Memory B cell (primary cell): ENCODE data around the gene ZNF770.
"Not testable (repeated sequence)": the region's sequence is repeated elsewhere in the genome, so short reads cannot be mapped to it uniquely, and the experiment has no call there.

ENCODE experiments used
- ATAC-seq: fragments of 150-1000 bp; cut with Tn5 transposase; 2 replicates; pipeline ENCODE4 v1.10.0; 2021; ENCODE audit warnings: low read depth, mild to moderate bottlenecking, moderate library complexity
- DNase-seq, 2 donors: peaks; one replicate each; pipeline ENCODE4 v3.0.0; 2022; ENCODE audit warnings: low spot score in 2 of 2
- H3K27ac Mint-ChIP-seq: one replicate; pipeline ENCODE4 v1.8.0; 2022; ENCODE audit warnings: mild to moderate bottlenecking, moderate library complexity, mixed read lengths
- H3K27me3 Mint-ChIP-seq: one replicate; pipeline ENCODE4 v1.8.0; 2022; ENCODE audit warnings: mixed read lengths
- H3K36me3 Mint-ChIP-seq: one replicate; pipeline ENCODE4 v1.8.0; 2022; ENCODE audit warnings: mild to moderate bottlenecking, mixed read lengths
- H3K4me1 Mint-ChIP-seq: one replicate; pipeline ENCODE4 v1.8.0; 2022; ENCODE audit warnings: mixed read lengths
- H3K4me3 Mint-ChIP-seq: one replicate; pipeline ENCODE4 v1.8.0; 2022; ENCODE audit warnings: mild to moderate bottlenecking, moderate library complexity, mixed read lengths
- H3K9me3 Mint-ChIP-seq: one replicate; pipeline ENCODE4 v1.8.0; 2022; ENCODE audit warnings: mixed read lengths

Gene ZNF770

DNA sequence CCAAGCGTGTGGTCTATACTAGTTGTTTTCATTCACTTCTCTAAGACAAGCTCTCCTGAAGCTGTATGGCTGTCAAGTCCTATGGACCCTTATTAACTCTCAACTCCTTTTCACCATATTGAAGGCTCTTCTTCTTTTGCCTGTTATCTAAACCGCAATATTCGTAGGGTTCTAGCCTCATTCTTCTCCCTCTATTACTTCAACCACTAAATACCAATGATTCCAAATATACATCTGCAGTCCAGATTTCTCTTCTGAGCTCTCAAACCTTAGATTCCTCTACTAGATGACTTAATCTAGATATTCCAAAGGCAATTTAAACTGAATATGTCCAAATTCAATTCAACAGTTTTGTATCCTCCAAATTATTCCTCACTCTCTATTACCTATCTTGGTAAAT is 43.2 kb downstream of the ZNF770 start:
- H3K27me3 Mint-ChIP-seq = no peaks in the 10 kb centered on the region
- ATAC-seq (no peak), DNase-seq (no peak)
- H3K27ac Mint-ChIP-seq = no peak overlapping the region
- H3K4me1 Mint-ChIP-seq = no peaks in the 10 kb centered on the region
- no peaks in the 10 kb centered on the region for H3K9me3 Mint-ChIP-seq
- H3K36me3 Mint-ChIP-seq = peaks cover 16% of the 10 kb centered on the region
- no peak overlapping the region for H3K4me3 Mint-ChIP-seq

DNA sequence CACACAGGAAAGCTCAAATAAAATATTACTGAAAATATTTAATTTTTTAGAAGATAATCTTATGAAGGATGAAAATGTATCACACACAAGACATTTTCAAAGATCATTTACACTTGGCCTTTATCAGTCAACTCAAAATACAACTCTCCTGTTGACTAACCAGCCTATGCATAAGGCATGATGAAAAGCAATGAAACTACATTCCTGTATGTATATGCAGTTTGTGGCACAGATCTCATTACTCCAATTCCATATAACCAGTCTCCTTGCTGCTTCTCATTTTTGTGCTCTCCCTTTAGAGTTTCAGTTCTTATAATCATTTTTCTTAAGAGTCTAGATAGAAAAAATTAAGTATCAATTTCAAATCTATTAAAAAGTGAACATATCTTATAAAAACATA is 44.4 kb downstream of the ZNF770 start:
- no peak overlapping the region for H3K4me3 Mint-ChIP-seq
- DNase-seq (no peak), ATAC-seq (no peak)
- H3K4me1 Mint-ChIP-seq = no peaks in the 10 kb centered on the region
- H3K27me3 Mint-ChIP-seq = no peaks in the 10 kb centered on the region
- no peak overlapping the region for H3K27ac Mint-ChIP-seq
- H3K9me3 Mint-ChIP-seq = no peaks in the 10 kb centered on the region
- H3K36me3 Mint-ChIP-seq = peaks cover 18% of the 10 kb centered on the region

DNA sequence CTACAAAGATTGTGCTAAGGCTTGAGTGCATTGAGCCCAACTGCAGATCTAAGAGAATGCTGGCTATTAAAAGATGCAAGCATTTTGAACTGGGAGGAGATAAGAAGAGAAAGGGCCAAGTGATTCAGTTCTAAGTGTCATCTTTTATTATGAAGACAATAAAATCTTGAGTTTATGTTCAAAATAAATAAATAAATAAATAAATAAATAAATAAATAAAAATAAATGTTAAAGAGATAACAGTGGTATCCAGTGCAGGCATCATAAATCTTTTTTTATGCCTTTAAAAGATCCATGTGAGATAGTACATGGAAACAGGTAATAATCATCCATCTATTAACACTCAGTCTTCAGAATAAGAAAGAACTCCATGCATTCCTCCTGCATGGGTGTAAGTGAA is 44.8 kb downstream of the ZNF770 start:
- not testable (repeated sequence) for H3K9me3 Mint-ChIP-seq, H3K27me3 Mint-ChIP-seq
- peaks cover 18% of the 10 kb centered on the region for H3K36me3 Mint-ChIP-seq

DNA sequence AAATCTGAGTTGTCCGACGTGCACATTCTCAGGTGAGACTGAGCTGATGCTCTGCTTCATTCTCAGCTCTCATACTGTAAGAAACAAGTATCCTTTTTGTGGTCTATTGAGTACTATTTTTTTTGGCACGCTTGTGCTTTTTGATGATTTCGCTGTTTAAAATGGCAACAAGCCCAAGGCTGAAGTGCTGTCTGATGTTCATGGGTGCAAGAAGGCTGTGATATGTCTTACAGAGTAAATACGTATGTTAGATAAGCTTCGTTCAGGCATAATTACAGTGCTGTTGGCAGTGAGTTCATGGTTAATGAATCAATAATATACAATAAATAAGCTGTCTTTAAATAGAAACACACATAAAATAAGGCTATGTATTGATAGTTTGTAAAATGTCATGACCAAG is 45.7 kb downstream of the ZNF770 start:
- ATAC-seq (no peak), DNase-seq (no peak)
- Mint-ChIP-seq H3K9me3 (no peaks in the 10 kb centered on the region), H3K4me3 (no peak overlapping the region), H3K27ac (no peak overlapping the region), H3K4me1 (no peaks in the 10 kb centered on the region), H3K27me3 (no peaks in the 10 kb centered on the region), H3K36me3 (peaks cover 17% of the 10 kb centered on the region)

More for the DNA sequence above, 44.8 kb downstream of the ZNF770 start:
- not testable (repeated sequence) for H3K4me1 Mint-ChIP-seq, ATAC-seq, H3K4me3 Mint-ChIP-seq, H3K27ac Mint-ChIP-seq, DNase-seq

DNA sequence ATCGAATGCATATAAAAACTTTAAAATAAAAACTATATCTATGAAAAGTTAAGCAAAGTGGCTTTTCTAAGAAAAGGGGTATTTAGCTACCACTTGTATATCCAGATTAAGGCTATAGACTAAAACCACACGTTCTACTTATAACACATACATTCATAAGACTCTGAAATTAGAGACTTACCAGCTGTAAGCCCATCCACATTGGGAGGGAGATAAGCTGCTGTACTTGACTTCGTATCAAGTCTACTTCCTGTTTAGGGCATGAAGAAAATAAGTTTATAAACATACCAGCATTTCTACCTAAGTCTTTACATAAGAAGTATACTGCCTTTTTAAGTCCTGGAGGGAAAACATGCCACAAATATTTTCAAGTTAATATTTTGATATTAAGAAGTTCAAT is 46.3 kb downstream of the ZNF770 start:
- Mint-ChIP-seq H3K9me3 (no peaks in the 10 kb centered on the region), H3K27ac (no peak overlapping the region), H3K4me1 (no peaks in the 10 kb centered on the region), H3K4me3 (no peak overlapping the region), H3K27me3 (no peaks in the 10 kb centered on the region), H3K36me3 (peaks cover 17% of the 10 kb centered on the region)
- ATAC-seq = no peak
- DNase-seq = no peak

DNA sequence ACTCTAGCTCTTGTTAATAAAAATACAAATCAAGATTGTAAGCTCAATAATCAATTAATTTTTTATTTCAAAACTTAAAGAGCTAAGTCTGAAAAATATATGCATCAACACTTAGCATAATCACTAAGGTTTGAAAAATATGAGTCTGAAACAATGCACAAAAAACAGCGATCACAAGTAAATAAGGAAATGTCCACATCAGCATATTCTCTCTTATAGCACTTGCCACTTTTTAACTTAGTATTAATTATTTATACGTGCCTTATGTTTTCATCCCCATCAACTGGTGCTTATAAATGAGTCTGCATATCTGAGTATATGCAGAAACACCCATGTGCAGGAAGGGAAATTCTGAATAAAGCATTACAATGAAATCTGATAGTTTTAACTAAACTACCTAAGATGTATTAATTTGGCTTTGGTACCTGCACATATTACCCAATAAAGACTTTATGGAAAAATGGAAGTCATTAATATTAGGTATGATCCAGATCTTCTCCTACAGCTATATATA is 46.8 kb downstream of the ZNF770 start:
- DNase-seq (no peak), ATAC-seq (no peak)
- no peaks in the 10 kb centered on the region for H3K9me3 Mint-ChIP-seq
- H3K27ac Mint-ChIP-seq = no peak overlapping the region
- H3K4me1 Mint-ChIP-seq = no peaks in the 10 kb centered on the region
- H3K27me3 Mint-ChIP-seq = no peaks in the 10 kb centered on the region
- H3K4me3 Mint-ChIP-seq = no peak overlapping the region
- H3K36me3 Mint-ChIP-seq = peaks cover 18% of the 10 kb centered on the region

DNA sequence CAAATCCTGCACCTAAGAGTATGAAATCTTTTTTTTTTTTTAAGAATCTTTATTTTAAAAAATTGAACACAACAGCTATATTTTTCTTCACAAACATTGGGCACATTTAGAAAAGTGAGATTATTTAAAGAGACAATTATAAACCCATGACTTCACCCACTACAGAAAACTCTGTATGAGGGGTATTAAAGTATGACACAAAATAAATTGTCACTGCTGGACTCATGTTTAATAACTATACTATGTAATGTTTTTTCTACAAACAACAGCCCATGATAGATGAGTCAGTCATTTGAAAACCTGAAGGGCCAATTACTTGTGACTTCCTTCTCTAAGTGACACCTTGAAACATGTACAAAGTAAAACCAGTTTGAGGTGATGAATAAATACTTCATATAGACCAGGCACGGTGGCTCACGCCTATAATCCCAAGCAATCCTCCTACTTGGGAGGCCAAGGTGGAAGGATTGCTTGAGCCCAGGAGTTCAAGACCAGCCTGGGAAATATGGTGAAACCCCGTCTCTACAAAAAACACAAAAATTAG is 54.6 kb downstream of the ZNF770 start:
- H3K9me3 Mint-ChIP-seq = no peaks in the 10 kb centered on the region
- no peak overlapping the region for H3K4me3 Mint-ChIP-seq
- DNase-seq (no peak), ATAC-seq (no peak)
- H3K27me3 Mint-ChIP-seq = no peaks in the 10 kb centered on the region
- H3K36me3 Mint-ChIP-seq = peaks cover 33% of the 10 kb centered on the region
- H3K27ac Mint-ChIP-seq = no peak overlapping the region
- H3K4me1 Mint-ChIP-seq = no peaks in the 10 kb centered on the region

DNA sequence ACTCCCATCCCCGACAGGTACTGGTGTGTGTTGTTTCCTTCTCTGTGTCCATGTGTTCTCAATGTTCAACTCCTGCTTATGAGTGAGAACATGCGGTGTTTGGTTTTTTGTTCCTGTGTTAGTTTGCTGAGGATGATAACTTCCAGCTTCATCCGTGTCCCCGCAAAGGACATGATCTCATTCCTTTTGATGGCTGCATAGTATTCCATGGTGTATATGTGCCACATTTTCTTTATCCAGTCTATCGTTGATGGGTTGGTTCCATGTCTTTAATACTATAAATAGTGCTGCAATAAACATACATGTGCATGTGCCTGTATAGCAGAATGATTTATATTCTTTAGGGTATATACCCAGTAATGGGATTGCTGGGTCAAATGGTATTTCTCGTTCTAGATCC is 59.7 kb downstream of the ZNF770 start:
- H3K27ac Mint-ChIP-seq, DNase-seq, H3K9me3 Mint-ChIP-seq, H3K4me3 Mint-ChIP-seq, H3K27me3 Mint-ChIP-seq, ATAC-seq, H3K4me1 Mint-ChIP-seq: not testable (repeated sequence)
- H3K36me3 Mint-ChIP-seq = peaks cover 44% of the 10 kb centered on the region
